ENCODE data around the gene IFT27. TPM values are rescaled to one million over a fixed set of nuclear protein-coding genes. Genes with fewer than 3 reads are reported as not detected.

Gene IFT27
- total and polyA plus RNA-seq, 9 donors: 19.2 to 26.7 (median 23.9) TPM

- Histone ChIP-seq H3K27ac (ENCODE audit: low read length) (no peak overlapping the region), H3K36me3 (ENCODE audit: control insufficient read depth, insufficient read depth, low read length) (no peaks in the 10 kb centered on the region), H3K9me3 (replicated peaks; ENCODE audit: control insufficient read depth, low read depth, low read length) (no peaks in the 10 kb centered on the region), H3K4me3 (ENCODE audit: low read length) (no peak overlapping the region), H3K4me1 (ENCODE audit: control insufficient read depth, insufficient read depth, low read length) (peaks cover 8% of the 10 kb centered on the region), H3K27me3 (ENCODE audit: control insufficient read depth, insufficient read depth, low read length) (peaks cover 14% of the 10 kb centered on the region)
- DNase-seq: no peak
- WGBS (ENCODE audit: insufficient coverage): 33% methylated on average over 9 of the region's 12 CpGs
Measured at GRCh38 chr22:36797911-36798673, 22.2 kb upstream of the IFT27 start.

DNA sequence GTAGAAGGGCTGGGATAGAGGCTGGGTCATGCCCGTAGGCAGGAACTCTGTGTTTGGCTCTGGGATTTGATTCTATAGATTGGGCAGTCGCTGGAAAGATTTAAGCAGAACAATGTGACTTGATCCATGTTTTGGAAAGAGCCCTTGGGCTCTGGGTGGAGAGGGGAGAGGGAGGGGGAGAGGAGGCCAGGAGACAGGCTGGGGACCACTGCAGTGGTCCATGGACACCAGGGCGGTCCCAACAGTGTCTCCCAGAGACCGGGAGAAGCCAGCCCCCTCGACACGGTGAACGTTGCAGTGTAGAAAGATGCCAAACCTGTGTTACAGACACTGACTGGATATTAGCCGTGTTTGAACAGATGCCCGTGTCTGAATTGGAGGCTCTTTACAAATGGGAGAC lies 21.5 kb upstream of the IFT27 start:
- no peak overlapping the region for H3K27ac ChIP-seq (ENCODE audit: low read length)
- 31% methylated on average over 9 of the region's 9 CpGs for WGBS (ENCODE audit: insufficient coverage)
- no peaks in the 10 kb centered on the region for H3K36me3 ChIP-seq (ENCODE audit: control insufficient read depth, insufficient read depth, low read length)
- no peak overlapping the region for H3K4me3 ChIP-seq (ENCODE audit: low read length)
- H3K9me3 ChIP-seq (replicated peaks; ENCODE audit: control insufficient read depth, low read depth, low read length): no peaks in the 10 kb centered on the region
- no peak for DNase-seq
- H3K27me3 ChIP-seq (ENCODE audit: control insufficient read depth, insufficient read depth, low read length): peaks cover 14% of the 10 kb centered on the region
- peaks cover 8% of the 10 kb centered on the region for H3K4me1 ChIP-seq (ENCODE audit: control insufficient read depth, insufficient read depth, low read length)

DNA sequence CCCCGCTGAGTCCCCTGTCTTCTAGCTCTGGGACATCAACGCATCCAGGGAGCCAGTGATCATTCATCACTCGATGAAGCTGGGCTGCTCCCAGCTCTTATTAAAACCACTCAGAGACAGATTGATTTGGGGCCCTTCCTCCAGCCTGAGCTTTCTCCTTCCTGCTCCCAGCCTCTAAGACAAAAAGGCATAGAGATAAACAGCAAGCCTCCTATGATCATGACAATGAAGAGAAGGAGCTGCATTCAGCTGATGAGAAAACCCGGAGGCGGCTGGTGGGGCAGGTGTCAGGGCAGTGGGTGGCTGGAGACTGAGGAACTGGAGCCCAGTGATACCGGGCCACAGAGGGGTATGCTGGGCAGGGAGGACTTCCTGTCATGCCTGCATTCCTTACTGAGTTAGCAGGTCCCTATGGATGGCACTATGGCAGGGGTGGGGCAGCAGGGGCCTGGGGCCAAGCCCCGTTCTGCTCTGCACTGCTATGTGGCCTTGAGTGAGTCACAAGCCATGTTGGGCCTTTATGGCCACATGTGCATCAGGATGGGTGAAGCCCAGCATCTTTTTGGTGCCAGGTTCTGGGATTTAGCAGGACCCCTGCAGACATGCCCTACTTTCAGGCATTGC lies 20.7 kb upstream of the IFT27 start:
- 62% methylated on average over 7 of the region's 7 CpGs for WGBS (ENCODE audit: insufficient coverage)
- Histone ChIP-seq H3K9me3 (replicated peaks; ENCODE audit: control insufficient read depth, low read depth, low read length) (no peaks in the 10 kb centered on the region), H3K4me1 (ENCODE audit: control insufficient read depth, insufficient read depth, low read length) (peaks cover 8% of the 10 kb centered on the region), H3K27ac (ENCODE audit: low read length) (no peak overlapping the region), H3K4me3 (ENCODE audit: low read length) (no peak overlapping the region), H3K36me3 (ENCODE audit: control insufficient read depth, insufficient read depth, low read length) (no peaks in the 10 kb centered on the region), H3K27me3 (ENCODE audit: control insufficient read depth, insufficient read depth, low read length) (peaks cover 14% of the 10 kb centered on the region)
- DNase-seq: no peak

GRCh38 chr22:36795633-36796032 lies 19.7 kb upstream of the IFT27 start:
- H3K27me3 ChIP-seq (ENCODE audit: control insufficient read depth, insufficient read depth, low read length): peaks cover 15% of the 10 kb centered on the region
- WGBS (ENCODE audit: insufficient coverage): 93% methylated on average over 3 of the region's 7 CpGs
- DNase-seq: no peak

GRCh38 chr22:36790648-36791047 lies 14.7 kb upstream of the IFT27 start:
- H3K4me1 ChIP-seq (ENCODE audit: control insufficient read depth, insufficient read depth, low read length): no peaks in the 10 kb centered on the region
- no peak for DNase-seq
- no peak overlapping the region for H3K4me3 ChIP-seq (ENCODE audit: low read length)
- no peaks in the 10 kb centered on the region for H3K9me3 ChIP-seq (replicated peaks; ENCODE audit: control insufficient read depth, low read depth, low read length)
- no peaks in the 10 kb centered on the region for H3K36me3 ChIP-seq (ENCODE audit: control insufficient read depth, insufficient read depth, low read length)
- H3K27ac ChIP-seq (ENCODE audit: low read length): no peak overlapping the region
- peaks cover 41% of the 10 kb centered on the region for H3K27me3 ChIP-seq (ENCODE audit: control insufficient read depth, insufficient read depth, low read length)
- WGBS (ENCODE audit: insufficient coverage): 53% methylated on average over 7 of the region's 7 CpGs

More at GRCh38 chr22:36795633-36796032, 19.7 kb upstream of the IFT27 start:
- Histone ChIP-seq H3K9me3 (replicated peaks; ENCODE audit: control insufficient read depth, low read depth, low read length) (no peaks in the 10 kb centered on the region), H3K4me1 (ENCODE audit: control insufficient read depth, insufficient read depth, low read length) (peaks cover 8% of the 10 kb centered on the region), H3K27ac (ENCODE audit: low read length) (no peak overlapping the region), H3K36me3 (ENCODE audit: control insufficient read depth, insufficient read depth, low read length) (no peaks in the 10 kb centered on the region), H3K4me3 (ENCODE audit: low read length) (no peak overlapping the region)

DNA sequence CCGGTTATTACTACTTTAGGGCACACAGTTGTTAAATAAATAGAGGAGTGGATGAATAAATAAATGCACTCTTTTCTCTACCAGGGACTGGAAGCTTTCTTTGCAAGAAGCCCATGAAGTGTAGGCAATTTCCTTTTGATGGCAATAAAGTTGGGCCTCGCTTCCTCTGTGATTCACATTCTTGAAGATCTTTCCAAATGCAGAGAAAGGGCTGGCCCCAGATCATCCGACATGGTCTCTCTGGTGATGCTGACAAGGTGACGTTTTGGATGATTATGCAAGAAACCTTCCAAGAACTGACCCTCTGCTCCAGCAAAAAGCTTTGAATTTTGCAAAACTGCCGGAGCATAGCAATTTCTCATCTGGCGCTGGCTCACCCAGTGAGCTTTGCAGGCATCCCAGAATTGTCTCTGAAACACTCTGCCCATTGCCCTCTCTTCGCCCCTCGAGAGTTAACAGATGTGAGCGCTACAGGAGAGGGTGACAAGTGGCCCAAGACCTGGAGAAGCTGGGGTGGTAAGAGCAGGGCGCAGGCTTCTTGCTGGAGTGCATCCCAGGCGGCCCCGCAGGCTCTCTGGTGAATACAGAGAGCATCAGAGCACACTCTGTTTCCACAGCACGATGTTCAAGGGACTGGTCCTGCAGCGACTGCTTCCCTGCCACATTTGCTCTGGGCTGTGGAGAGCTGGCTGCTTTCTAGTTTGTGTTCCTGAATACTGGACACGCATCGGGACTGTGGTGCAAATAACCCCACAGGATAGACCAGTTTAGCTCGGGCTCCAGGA lies 11.5 kb upstream of the IFT27 start:
- H3K27ac ChIP-seq (ENCODE audit: low read length): no peak overlapping the region
- H3K4me3 ChIP-seq (ENCODE audit: low read length): no peak overlapping the region
- no peaks in the 10 kb centered on the region for H3K4me1 ChIP-seq (ENCODE audit: control insufficient read depth, insufficient read depth, low read length)
- H3K36me3 ChIP-seq (ENCODE audit: control insufficient read depth, insufficient read depth, low read length): no peaks in the 10 kb centered on the region
- H3K27me3 ChIP-seq (ENCODE audit: control insufficient read depth, insufficient read depth, low read length): peaks cover 41% of the 10 kb centered on the region
- 37% methylated on average over 13 of the region's 17 CpGs for WGBS (ENCODE audit: insufficient coverage)
- H3K9me3 ChIP-seq (replicated peaks; ENCODE audit: control insufficient read depth, low read depth, low read length): no peaks in the 10 kb centered on the region
- no peak for DNase-seq

DNA sequence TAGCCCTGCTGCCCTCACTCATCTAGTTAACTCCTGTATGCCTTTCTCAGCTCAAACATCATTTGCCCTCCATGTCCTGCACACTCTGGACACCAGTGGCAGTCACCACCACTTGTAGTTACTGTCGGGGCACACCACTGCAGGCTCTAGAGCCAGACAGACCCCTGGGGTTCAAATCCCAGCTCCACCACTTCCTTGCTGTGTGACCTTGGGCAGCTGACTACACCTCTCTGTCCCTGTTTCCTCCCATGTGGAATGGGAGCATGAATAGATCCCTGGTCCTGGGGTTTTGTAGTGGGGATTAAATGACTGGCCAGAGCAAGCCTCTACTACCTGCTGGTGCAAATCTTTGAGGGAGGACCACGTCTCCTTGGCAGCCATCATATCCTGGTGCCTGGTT lies 7.8 kb upstream of the IFT27 start:
- H3K36me3 ChIP-seq (ENCODE audit: control insufficient read depth, insufficient read depth, low read length): no peaks in the 10 kb centered on the region
- peaks cover 38% of the 10 kb centered on the region for H3K27me3 ChIP-seq (ENCODE audit: control insufficient read depth, insufficient read depth, low read length)
- no peak overlapping the region for H3K4me3 ChIP-seq (ENCODE audit: low read length)
- no peak for DNase-seq
- no peaks in the 10 kb centered on the region for H3K9me3 ChIP-seq (replicated peaks; ENCODE audit: control insufficient read depth, low read depth, low read length)
- 86% methylated on average over 1 of the region's 2 CpGs for WGBS (ENCODE audit: insufficient coverage)
- H3K27ac ChIP-seq (ENCODE audit: low read length): no peak overlapping the region
- H3K4me1 ChIP-seq (ENCODE audit: control insufficient read depth, insufficient read depth, low read length): peaks cover 2% of the 10 kb centered on the region

DNA sequence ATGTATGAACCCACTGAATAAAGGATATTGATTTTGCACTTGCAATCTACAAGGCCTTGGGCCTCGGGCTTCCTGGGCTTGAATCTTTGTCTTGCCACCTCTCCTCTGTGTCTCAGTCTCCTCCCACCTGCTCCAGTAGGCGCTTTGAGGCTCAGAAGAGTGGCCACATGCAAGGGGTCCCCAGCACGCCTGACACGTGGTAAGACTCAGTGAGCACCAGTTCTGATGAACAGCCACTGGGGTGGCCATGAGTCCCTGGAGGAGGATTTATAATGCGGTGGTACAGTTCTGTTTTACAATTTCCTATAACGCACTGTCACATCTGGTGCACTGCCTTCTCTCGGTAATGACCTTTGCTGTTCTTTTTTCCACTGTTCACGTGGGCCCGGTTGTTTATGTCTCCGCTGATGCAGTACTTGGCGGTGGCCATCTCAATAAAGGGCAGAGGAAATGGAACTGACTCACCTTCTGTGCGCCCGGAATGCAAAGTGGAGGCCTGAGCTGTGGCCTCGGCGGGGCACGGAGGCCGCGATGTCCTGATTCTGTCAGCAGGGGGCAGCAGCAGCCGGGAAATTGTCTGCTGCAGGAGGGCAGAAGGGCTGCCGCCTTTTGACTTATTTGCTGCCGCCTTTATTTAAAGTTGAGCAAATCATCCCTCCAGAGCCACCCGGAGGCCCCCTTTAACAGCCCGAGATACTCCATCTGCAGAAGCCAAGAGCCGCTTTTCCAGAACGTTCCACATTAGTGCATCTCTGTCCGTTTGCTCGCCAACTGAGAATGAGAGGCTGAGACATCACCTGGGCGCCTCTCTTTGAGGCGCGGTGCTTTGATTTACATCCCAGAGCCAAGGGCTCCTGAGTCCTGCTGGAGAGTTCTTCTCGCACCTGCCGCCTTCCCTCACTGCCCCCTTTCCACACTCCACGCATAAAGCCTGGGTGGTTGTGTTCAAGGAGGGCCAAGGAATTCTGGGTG lies 6.0 kb upstream of the IFT27 start:
- Histone ChIP-seq H3K27ac (ENCODE audit: low read length) (no peak overlapping the region), H3K4me1 (ENCODE audit: control insufficient read depth, insufficient read depth, low read length) (peaks cover 2% of the 10 kb centered on the region), H3K4me3 (ENCODE audit: low read length) (no peak overlapping the region), H3K9me3 (replicated peaks; ENCODE audit: control insufficient read depth, low read depth, low read length) (no peaks in the 10 kb centered on the region), H3K27me3 (ENCODE audit: control insufficient read depth, insufficient read depth, low read length) (peaks cover 28% of the 10 kb centered on the region), H3K36me3 (ENCODE audit: control insufficient read depth, insufficient read depth, low read length) (no peaks in the 10 kb centered on the region)
- peak; percentile 65 for DNase-seq
- WGBS (ENCODE audit: insufficient coverage): 17% methylated on average over 25 of the region's 33 CpGs

GRCh38 chr22:36778020-36778419 lies 2.1 kb upstream of the IFT27 start:
- H3K4me1 ChIP-seq (ENCODE audit: control insufficient read depth, insufficient read depth, low read length): peaks cover 14% of the 10 kb centered on the region
- no peak overlapping the region for H3K4me3 ChIP-seq (ENCODE audit: low read length)
- peaks cover 14% of the 10 kb centered on the region for H3K27me3 ChIP-seq (ENCODE audit: control insufficient read depth, insufficient read depth, low read length)
- no peak overlapping the region for H3K27ac ChIP-seq (ENCODE audit: low read length)
- H3K9me3 ChIP-seq (replicated peaks; ENCODE audit: control insufficient read depth, low read depth, low read length): no peaks in the 10 kb centered on the region
- no peaks in the 10 kb centered on the region for H3K36me3 ChIP-seq (ENCODE audit: control insufficient read depth, insufficient read depth, low read length)
- no peak for DNase-seq
